ENCODE data around the gene ODAD4. TPM values are rescaled to one million over a fixed set of nuclear protein-coding genes. Genes with fewer than 3 reads are reported as not detected.

Gene ODAD4
- polyA plus RNA-seq, 3 donors: 0.04 to 0.28 (median 0.23) TPM

GRCh38 chr17:41914358-41914766, 16.1 kb upstream of the ODAD4 start:
- peaks cover 48 to 52% of the 10 kb centered on the region in 2 donors for H3K36me3 ChIP-seq (replicated peaks in 1 of 2; ENCODE audit: control insufficient read depth in 1 of 2, insufficient read depth in 2 of 2, low read length in 2 of 2)
- H4K20me1 ChIP-seq (ENCODE audit: insufficient read depth, low read length): peaks cover 74% of the 10 kb centered on the region
- H3K9me3 ChIP-seq (replicated peaks in 1 of 2; ENCODE audit: control insufficient read depth in 1 of 2, insufficient read depth in 1 of 2, low read length in 2 of 2): no peaks in the 10 kb centered on the region
- no peak overlapping the region for H3K27ac ChIP-seq (ENCODE audit: low read depth in 1 of 2, low read length in 2 of 2)
- H3K4me1 ChIP-seq (ENCODE audit: control insufficient read depth in 1 of 2, insufficient read depth in 2 of 2, low read length in 2 of 2): peaks cover 16 to 17% of the 10 kb centered on the region in 2 donors
- no peak overlapping the region for H3K9ac ChIP-seq (ENCODE audit: insufficient read depth, low read length, poor library complexity, severe bottlenecking)
- intact Hi-C loops (cut with micrococcal nuclease): no loop called here
- WGBS (ENCODE audit: insufficient coverage): 100% methylated on average over 2 of the region's 6 CpGs
- DNase-seq: no peak
- no peak overlapping the region for H3K4me3 ChIP-seq (replicated peaks in 1 of 3; ENCODE audit: low read depth in 2 of 3, low read length in 3 of 3)
- peaks cover 65% of the 10 kb centered on the region for H3K79me2 ChIP-seq (ENCODE audit: insufficient read depth, low read length)
- no peaks in the 10 kb centered on the region for H3K27me3 ChIP-seq (ENCODE audit: control insufficient read depth in 2 of 2, insufficient read depth in 2 of 2, low read length in 2 of 2)
- peak overlapping the region in 1 of 7 donors; percentile 68 for H3K27ac Mint-ChIP-seq
- peaks cover 26% of the 10 kb centered on the region for H3K4me1 Mint-ChIP-seq
- peaks cover 0 to 4% (median 0%) of the 10 kb centered on the region in 3 donors for H3K27me3 Mint-ChIP-seq (ENCODE audit: low read depth in 3 of 3)
- H3K9me3 Mint-ChIP-seq: peaks cover 0 to 1% (median 0%) of the 10 kb centered on the region in 7 donors
- no peak overlapping the region for H2AFZ ChIP-seq (ENCODE audit: insufficient read depth, low read depth, low read length, poor library complexity, severe bottlenecking)
- no peak for TF ChIP-seq CTCF (IDR thresholded peaks at IDR 0.05)
- no peak overlapping the region for H3K4me2 ChIP-seq (replicated peaks; ENCODE audit: extremely low read depth, low read length, poor library complexity, severe bottlenecking)
- H3K4me3 Mint-ChIP-seq: no peak overlapping the region
- H3K36me3 Mint-ChIP-seq: peaks cover 48 to 57% of the 10 kb centered on the region in 2 donors

- no peak overlapping the region for H3K4me3 ChIP-seq (replicated peaks in 1 of 3; ENCODE audit: low read depth in 2 of 3, low read length in 3 of 3)
- H3K27ac ChIP-seq (ENCODE audit: low read depth in 1 of 2, low read length in 2 of 2): no peak overlapping the region
- H3K9ac ChIP-seq (ENCODE audit: insufficient read depth, low read length, poor library complexity, severe bottlenecking): no peak overlapping the region
- H2AFZ ChIP-seq (ENCODE audit: insufficient read depth, low read depth, low read length, poor library complexity, severe bottlenecking): no peak overlapping the region
- no peak for DNase-seq
- intact Hi-C loops (cut with micrococcal nuclease): loop anchor here in 1 of 2 donors (5.0 kb wide), 1 partner anchor 197 kb away; the partner anchor contains the start of gene DHX58
- Mint-ChIP-seq H3K4me1 (peaks cover 32% of the 10 kb centered on the region), H3K27ac (peak overlapping the region in 3 of 7 donors; percentile 12 to 84 (median 43)), H3K4me3 (no peak overlapping the region), H3K9me3 (no peaks in the 10 kb centered on the region), H3K27me3 (ENCODE audit: low read depth in 3 of 3) (peaks cover 0 to 4% (median 0%) of the 10 kb centered on the region in 3 donors), H3K36me3 (peaks cover 42 to 50% of the 10 kb centered on the region in 2 donors)
- H3K79me2 ChIP-seq (ENCODE audit: insufficient read depth, low read length): peaks cover 65% of the 10 kb centered on the region
- H3K4me2 ChIP-seq (replicated peaks; ENCODE audit: extremely low read depth, low read length, poor library complexity, severe bottlenecking): no peak overlapping the region
- no peak for TF ChIP-seq CTCF (IDR thresholded peaks at IDR 0.05)
- H3K36me3 ChIP-seq (replicated peaks in 1 of 2; ENCODE audit: control insufficient read depth in 1 of 2, insufficient read depth in 2 of 2, low read length in 2 of 2): peaks cover 41 to 45% of the 10 kb centered on the region in 2 donors
- H3K27me3 ChIP-seq (ENCODE audit: control insufficient read depth in 2 of 2, insufficient read depth in 2 of 2, low read length in 2 of 2): no peaks in the 10 kb centered on the region
- peaks cover 21 to 24% of the 10 kb centered on the region in 2 donors for H3K4me1 ChIP-seq (ENCODE audit: control insufficient read depth in 1 of 2, insufficient read depth in 2 of 2, low read length in 2 of 2)
- H3K9me3 ChIP-seq (replicated peaks in 1 of 2; ENCODE audit: control insufficient read depth in 1 of 2, insufficient read depth in 1 of 2, low read length in 2 of 2): no peaks in the 10 kb centered on the region
- WGBS (ENCODE audit: insufficient coverage): 94% methylated on average over 4 of the region's 5 CpGs
- peaks cover 74% of the 10 kb centered on the region for H4K20me1 ChIP-seq (ENCODE audit: insufficient read depth, low read length)
Measured at GRCh38 chr17:41915020-41915419, 15.4 kb upstream of the ODAD4 start.

Measured in CD14-positive monocyte (primary cell).